Prostate gland (tissue), 2 donors: ENCODE data around the gene SIGLEC11. TPM values are rescaled to one million over a fixed set of nuclear protein-coding genes. Genes with fewer than 3 reads are reported as not detected.

Experiments used
- DNase-seq: peaks from one replicate; pipeline ENCODE4 v3.0.0-alpha.2; 2019; ENCODE audit warnings: low spot score
- H3K27ac ChIP-seq, 2 donors: fragments of 200-600 bp; sonication (generic); 2 replicates each; pipeline ENCODE4 v1.5.1; 2017 to 2019
- H3K27me3 ChIP-seq: fragments of 200-600 bp; sonication (generic); replicated peaks from 2 replicates; pipeline ENCODE4 v1.5.1; 2019; ENCODE audit not compliant: insufficient read depth
- H3K36me3 ChIP-seq, 2 donors: fragments of 200-600 bp; sonication (generic); 1 replicate in 1 of 2; 2 replicates in 1 of 2; pipeline versions ENCODE4 v1.5.1 to v1.8.1; 2017 to 2019
- H3K4me1 ChIP-seq: fragments of 200-600 bp; sonication (generic); replicated peaks from 2 replicates; pipeline ENCODE4 v1.5.1; 2019
- H3K4me3 ChIP-seq, 2 donors: fragments of 200-600 bp; sonication (generic); 2 replicates each; pipeline ENCODE4 v1.5.1; 2017 to 2019
- H3K9me3 ChIP-seq: fragments of 200-600 bp; sonication (generic); 2 replicates; pipeline ENCODE4 v1.5.1; 2017
- CTCF ChIP-seq, 4 experiments: fragments of 200-600 bp in 2 of 4; fragments of 450-650 bp in 2 of 4; sonication (generic) in 2 of 4; IDR thresholded peaks; 1 replicate in 3 of 4; 2 replicates in 1 of 4; pipeline ENCODE4 v1.5.1; 2016 to 2019; ENCODE audit warnings: antibody characterized with exemption in 4 of 4, mild to moderate bottlenecking in 2 of 4, moderate library complexity in 2 of 4
- POLR2A ChIP-seq: fragments of 450-650 bp; IDR thresholded peaks from one replicate; pipeline ENCODE4 v1.6.1; 2016; ENCODE audit warnings: antibody characterized with exemption, mild to moderate bottlenecking
- POLR2AphosphoS5 ChIP-seq: sonication (generic); formaldehyde crosslinking; IDR thresholded peaks from one replicate; pipeline ENCODE4 v1.6.1; 2017; ENCODE audit warnings: antibody characterized with exemption
- WGBS: methylation state at CpG from one replicate; pipeline ENCODE4 v1.1.5; 2018; 5-methylcytosine and 5-hydroxymethylcytosine counted together
- intact Hi-C: fragments of 100-400 bp; cut with DNase I; formaldehyde crosslinking; loops from one replicate; pipeline ENCODE4 v1.14.2; 2022
- total RNA-seq, 2 donors: library from RNA; depleted of rRNA; stranded (reverse); fragments of >200 nt; gene quantifications; one replicate each; pipeline ENCODE4 v1.1.0, GENCODE V29; 2016

SIGLEC11 gene
- total RNA-seq, 2 donors from 2014 or later: 0.68 to 1.0 TPM

- TF ChIP-seq CTCF (IDR thresholded peaks at IDR 0.05) (no peak), POLR2A (no peak), POLR2AphosphoS5 (no peak)
- Histone ChIP-seq H3K9me3 (no peaks in the 10 kb centered on the region), H3K27me3 (no peaks in the 10 kb centered on the region), H3K36me3 (no peaks in the 10 kb centered on the region), H3K4me1 (no peaks in the 10 kb centered on the region), H3K27ac (no peak overlapping the region), H3K4me3 (no peak overlapping the region)
- WGBS: 91% methylated on average over 9 of the region's 11 CpGs
- intact Hi-C loops: no loop called here
- no peak for DNase-seq
Measured at GRCh38 chr19:49984491-49984890, 23.5 kb upstream of the SIGLEC11 start.

GRCh38 chr19:49983645-49984229 lies 22.8 kb upstream of the SIGLEC11 start:
- intact Hi-C loops: loop anchor here (2.0 kb wide), 1 partner anchor 47 kb away; no protein-coding TSS in a partner anchor
- WGBS: 46% methylated on average over 10 of the region's 10 CpGs
- peak; percentile 33 for DNase-seq

GRCh38 chr19:49981603-49982593 lies 20.9 kb upstream of the SIGLEC11 start:
- TF ChIP-seq POLR2A (no peak), CTCF (IDR thresholded peaks at IDR 0.05) (no peak), POLR2AphosphoS5 (no peak)
- H3K4me3 ChIP-seq: no peak overlapping the region
- 86% methylated on average over 21 of the region's 21 CpGs for WGBS
- no peaks in the 10 kb centered on the region for H3K9me3 ChIP-seq
- H3K4me1 ChIP-seq: no peaks in the 10 kb centered on the region
- no peak for DNase-seq
- intact Hi-C loops: loop anchor here (2.0 kb wide), 1 partner anchor 45 kb away; no protein-coding TSS in a partner anchor
- no peak overlapping the region for H3K27ac ChIP-seq
- no peaks in the 10 kb centered on the region for H3K27me3 ChIP-seq
- peaks cover 0 to 5% of the 10 kb centered on the region in 2 donors for H3K36me3 ChIP-seq

More at GRCh38 chr19:49983645-49984229, 22.8 kb upstream of the SIGLEC11 start:
- Histone ChIP-seq H3K4me1 (no peaks in the 10 kb centered on the region), H3K4me3 (no peak overlapping the region), H3K9me3 (no peaks in the 10 kb centered on the region), H3K27me3 (no peaks in the 10 kb centered on the region), H3K27ac (no peak overlapping the region), H3K36me3 (peaks cover 0 to 5% of the 10 kb centered on the region in 2 donors)
- TF ChIP-seq POLR2A (no peak), CTCF (IDR thresholded peaks at IDR 0.05) (peak; percentile 62 to 81 (median 77)), POLR2AphosphoS5 (peak; percentile 15)

GRCh38 chr19:49978324-49978723 lies 17.4 kb upstream of the SIGLEC11 start:
- Histone ChIP-seq H3K36me3 (peaks cover 0 to 5% of the 10 kb centered on the region in 2 donors), H3K27ac (no peak overlapping the region), H3K27me3 (no peaks in the 10 kb centered on the region), H3K9me3 (no peaks in the 10 kb centered on the region), H3K4me1 (no peaks in the 10 kb centered on the region), H3K4me3 (no peak overlapping the region)
- DNase-seq: no peak
- intact Hi-C loops: no loop called here
- TF ChIP-seq CTCF (IDR thresholded peaks at IDR 0.05) (no peak), POLR2AphosphoS5 (no peak), POLR2A (no peak)
- 52% methylated on average over 11 of the region's 11 CpGs for WGBS
